ENCODE data around the gene KCNK2.

The KCNK2 gene

DNA sequence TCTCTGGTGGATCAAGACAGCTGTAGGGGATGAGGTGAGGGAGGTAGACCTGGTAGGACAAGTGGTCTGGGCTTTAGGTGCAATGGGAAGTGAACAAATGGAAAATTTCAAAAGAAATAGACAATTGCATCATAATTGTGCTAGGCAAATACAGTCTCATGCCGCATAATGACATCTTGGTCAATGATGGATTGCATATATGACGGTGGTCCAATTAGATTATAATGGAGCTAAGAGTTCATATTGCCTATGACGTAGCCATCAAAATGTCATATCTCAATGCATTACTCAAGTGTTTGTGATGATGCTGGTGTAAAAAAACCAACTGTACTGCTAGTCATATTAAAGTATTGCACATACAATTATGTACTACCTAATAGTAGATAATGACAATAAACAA, 19.0 kb downstream of the KCNK2 start:
- DNase-seq = no peak

DNA sequence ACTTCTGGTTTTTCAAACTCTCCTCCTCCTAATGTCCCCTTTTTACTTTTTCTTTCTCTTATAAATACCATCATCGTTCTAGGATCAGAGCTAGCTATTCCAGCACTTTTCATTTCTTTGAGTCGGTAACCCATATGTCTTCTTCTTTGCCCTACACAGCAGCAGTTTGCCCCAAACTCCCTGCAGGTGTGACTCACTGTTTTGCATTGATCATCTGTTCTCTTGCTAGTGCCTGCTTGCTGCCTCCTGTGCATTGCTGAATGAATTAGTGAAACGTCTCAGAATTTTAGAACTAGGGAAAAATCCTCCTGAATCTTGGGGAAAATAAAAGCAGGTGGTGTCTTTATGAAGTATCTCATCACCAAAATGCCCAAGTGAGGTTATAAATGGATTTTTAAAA, 21.7 kb downstream of the KCNK2 start:
- DNase-seq = no peak

DNA sequence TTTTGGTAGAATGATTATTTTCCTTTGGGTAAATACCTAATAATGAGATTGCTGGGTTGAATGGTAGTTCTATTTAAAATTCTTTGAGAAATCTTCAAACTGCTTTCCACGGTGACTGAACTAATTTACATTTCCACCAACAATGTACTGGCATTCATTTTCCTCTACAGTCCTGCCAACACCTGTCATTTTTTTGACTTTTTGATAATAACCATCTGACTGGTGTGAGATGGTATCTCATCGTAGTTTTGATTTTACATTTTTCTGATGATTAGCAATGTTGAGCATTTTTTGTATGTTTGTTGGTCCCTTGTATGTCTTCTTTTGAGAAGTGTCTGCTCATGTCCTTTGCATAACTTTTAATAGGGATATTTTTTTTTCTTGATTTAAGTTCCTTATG, 23.5 kb downstream of the KCNK2 start:
- no peak for DNase-seq

DNA sequence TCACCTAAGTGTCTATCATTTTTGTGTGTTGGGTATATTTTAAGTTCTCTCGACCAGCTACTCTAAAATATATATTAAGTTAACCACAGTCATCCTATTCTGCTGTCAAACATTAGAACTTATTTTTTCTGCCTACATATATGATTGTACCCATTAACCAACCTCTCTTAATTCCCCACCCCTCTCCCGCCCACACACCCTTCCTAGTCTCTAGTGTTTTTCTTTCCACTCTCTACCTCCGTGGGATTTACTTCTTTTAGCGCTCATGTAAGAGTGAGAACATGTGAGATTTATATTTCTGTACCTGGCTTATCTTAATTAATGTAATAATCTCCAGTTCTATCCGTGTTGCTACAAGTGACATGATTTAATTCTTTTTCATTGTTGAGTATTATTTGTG, 26.6 kb downstream of the KCNK2 start:
- no peak for DNase-seq

DNA sequence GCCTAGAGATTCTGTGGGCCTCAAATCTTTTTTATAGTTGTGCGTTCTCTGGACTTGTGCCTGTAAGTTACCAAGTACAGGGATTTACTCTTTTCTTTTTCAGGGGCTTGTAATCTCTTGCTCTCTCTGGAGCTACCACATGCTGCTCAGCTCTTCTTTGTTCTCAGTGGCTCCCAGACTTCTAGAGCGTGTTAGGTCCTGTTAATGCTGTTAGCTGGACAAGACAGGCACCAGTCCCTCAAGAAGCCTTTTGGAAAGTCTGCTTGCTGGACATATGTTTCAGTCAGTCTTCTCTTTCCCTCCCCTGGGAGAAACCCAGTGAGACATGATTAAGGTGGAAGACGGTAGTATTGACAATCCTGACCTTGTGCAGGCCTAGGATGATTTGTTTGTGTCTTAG, 29.4 kb downstream of the KCNK2 start:
- DNase-seq = no peak

DNA sequence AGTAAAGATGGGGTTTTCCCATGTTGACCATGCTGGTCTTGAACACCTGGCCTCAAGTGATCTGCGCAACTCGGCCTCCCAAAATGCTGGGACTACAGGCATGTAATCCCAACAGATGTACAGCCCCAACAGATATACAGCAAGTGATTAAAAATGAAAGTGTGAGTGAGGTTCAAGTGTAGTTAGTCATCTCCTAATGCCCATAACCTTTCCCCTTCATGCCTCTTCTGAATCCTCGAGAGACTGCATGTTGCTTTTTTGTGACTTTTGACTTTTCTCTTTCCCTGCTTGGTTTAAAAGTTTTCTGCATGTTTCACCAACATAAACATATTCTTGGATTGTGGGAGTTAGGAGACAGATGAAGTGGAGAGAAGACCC, 31.2 kb downstream of the KCNK2 start:
- no peak for DNase-seq

DNA sequence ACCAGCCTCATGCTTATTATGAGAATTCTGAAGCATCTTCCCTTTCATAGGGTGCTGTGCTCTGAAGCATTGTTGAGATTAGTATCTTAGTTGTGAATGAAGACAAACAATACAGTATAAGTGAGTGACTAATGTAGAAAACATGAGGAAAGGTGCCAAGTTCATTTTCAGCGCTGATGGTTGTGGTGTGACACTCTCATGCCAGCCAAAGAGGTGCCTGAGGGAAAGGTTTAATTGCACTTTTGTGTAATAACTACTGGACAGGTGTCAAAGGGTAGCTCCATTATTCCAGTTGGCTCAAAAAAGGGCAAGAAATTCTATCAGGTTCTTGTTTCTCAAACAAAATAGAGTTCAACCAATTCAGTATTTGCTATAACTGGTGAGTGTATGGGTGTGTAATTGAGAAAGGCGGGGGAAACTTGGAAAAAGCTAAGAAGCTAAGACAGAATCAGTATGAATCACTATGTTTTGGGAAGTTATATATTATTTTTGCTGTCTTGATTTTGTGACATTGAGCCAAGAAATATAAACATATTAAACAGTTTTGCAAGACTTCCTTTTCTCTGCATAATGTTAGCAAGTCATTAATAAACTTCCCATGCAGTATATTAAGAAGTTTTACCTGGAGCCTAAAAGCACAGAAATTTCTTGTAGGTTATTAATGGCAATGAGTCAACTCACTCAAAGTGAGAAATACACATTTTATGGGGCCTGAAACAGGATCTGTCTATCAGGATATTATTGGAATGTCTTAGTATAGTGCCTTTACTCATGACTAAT, 31.8 kb downstream of the KCNK2 start:
- DNase-seq = peak; percentile 90

DNA sequence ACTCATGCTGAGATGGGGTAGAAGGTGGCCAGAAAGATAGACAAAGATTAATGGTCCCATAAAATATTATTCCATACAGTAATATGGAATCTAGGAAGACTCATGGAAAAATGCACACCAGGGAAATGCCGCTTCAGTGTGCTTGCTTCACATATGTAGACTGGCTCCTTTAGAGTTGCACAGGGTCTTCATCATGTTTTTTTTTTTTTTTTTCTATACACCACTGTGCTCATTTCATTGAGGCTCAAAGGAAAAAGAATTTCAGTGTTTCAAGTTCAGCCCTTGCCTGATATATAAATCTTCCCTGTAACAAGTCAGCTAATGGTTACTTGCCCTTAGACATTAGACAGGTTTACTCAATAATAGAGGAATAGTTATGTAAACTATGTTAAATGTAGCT, 33.2 kb downstream of the KCNK2 start:
- no peak for DNase-seq

DNA sequence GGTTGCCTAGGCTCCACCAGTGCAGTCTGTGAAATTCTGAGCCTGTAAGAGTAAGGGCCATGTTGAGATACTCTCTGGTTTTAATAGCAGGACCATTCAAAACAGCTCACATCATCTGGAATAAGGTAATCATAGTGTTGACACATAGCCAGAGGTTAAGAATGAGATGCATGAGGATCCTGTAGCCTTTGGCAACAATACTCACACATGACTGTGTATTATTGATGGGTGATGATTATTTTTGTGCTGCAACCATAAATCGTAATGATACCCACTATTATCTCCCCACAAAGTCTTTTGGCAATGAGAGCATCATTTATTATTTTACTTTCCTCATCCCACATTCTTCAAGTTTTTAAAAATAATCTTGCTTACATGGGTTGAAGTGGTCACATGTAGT, 35.5 kb downstream of the KCNK2 start:
- DNase-seq = no peak

DNA sequence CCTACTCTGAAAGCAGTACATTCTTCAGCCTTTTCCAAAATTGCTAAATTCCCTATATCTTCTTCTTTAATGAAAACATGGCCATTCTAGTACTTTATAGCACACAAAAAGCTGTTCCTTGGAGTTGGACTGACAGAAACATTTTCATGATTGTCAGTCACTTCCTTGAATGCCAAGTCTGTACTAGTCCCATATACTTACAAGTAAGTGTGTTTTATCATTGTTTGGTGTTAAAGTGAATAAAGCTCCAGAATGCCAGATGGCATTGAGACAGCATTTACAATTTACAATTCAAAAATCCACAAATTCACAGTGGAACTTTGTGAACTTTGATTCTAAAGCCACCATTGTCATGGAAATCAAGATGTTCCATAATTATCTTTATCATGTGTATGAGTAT, 36.5 kb downstream of the KCNK2 start:
- no peak for DNase-seq

DNA sequence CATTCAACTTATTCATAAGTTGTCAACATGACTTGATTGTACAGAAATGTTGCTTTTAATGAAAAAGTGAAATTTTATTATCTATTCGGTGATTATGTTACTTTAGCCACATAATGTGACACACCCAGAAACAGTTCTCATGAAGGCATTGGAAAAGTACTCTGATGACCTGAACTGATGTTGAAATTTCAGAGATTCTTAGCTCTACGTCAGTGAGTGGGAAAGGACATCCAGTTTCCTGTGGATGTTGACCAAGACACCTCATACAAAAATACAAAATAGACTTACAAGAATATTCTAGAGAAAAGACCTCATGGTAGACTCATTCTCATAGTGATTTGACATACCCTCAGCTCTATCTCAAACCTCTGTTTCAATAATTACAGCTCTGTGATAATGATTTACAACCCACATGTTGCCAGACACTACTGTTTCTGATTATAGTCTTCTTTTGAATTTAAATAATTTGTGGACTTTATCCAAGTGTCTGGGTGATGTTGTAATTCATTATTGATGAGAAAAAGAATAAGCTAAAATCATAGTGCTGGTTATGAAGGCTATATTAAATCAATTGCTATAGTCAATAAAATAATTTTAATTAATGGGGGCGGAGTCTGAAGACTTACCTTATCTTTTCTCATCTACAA, 37.3 kb downstream of the KCNK2 start:
- no peak for DNase-seq

DNA sequence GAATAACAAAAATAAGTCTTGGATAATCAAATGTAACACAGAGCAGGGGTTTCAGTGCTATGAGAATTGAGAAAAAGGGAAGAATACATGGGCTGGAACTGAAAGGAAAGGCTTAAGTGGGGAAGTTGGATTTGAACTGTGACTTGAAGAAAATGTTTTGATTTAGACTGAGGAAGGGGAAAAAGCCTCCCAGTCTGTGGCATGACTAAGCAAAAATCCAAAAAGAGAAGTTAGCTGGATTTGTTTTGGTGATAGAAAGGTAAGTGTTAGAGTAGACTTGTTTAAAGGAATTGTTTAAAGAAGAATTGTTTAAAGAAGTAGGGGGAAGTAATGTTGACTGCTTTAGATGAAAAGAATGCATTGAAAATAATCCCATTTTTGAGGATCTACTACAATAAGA, 46.0 kb downstream of the KCNK2 start:
- DNase-seq = no peak

DNA sequence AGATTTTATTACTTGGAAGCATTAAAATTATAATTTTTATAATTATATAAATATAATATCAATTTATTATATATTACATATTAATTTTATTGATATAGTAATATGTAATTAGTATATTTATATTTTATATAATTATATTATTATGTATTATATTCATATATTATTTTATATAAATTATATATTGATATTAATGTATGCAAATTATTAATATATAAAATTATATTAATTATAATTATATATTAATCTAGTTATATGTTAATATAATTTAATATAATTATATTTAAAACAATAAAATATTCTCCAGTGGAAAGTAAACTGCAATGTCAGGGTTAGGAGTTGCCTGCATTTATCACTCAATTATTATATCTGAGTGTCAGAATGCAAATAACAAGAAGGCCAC, 48.8 kb downstream of the KCNK2 start:
- DNase-seq = no peak

DNA sequence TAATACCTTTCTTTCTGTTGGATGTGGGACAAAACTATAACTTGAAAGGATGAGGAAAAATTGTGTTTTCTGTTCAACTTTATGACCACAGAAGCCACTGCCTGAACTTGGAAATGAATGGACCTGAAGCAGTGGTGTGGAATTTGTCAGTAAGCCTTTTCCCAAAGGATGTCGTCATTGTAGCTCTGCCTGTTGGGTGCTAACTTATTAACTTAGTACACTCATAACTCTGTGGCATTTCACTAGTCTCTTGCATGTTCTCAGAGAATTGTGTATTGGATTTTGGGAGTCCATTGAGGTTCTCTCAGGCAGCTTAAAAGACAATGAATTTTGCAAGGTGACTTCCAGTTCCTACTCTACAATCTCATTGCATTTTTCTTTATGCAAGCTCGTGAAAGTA, 49.6 kb downstream of the KCNK2 start:
- DNase-seq = peak; percentile 85

DNA sequence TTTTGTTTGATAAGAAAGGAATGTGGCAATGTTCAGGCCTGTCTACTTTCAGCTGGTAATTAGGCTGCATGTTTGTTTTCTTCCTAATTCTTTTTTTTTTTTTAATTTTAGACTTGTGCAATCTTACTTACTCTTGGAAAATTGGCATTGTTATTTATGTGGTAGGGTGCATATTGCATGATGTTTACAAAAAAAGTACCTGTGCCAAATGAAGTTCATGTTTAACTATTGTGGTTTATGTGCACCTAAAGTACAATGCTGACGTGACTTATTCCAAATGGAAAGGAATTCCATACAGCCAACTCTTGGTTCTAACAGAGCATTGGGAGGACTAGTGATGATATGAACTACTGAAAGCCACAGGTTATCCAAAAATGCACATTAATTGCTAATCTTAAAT, 51.0 kb downstream of the KCNK2 start:
- no peak for DNase-seq

DNA sequence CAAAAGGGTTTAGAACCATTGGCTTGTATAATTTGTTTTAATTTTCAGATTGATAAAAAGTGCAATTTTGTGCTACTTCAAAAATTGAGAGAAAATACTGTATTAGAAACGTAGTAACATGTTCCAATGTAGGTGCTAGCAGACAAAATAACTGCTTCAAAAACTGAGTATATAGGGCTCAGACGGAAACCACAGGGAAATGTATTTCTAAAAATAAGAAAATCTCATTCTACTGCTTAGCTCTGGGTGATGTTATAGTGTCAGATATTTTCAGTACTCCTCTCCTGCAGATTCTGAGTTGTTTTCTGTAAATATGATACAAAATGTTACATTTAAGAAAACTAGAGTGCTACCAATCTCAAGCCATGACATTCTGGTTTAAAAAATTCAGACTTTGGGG, 55.4 kb downstream of the KCNK2 start:
- DNase-seq = no peak

DNA sequence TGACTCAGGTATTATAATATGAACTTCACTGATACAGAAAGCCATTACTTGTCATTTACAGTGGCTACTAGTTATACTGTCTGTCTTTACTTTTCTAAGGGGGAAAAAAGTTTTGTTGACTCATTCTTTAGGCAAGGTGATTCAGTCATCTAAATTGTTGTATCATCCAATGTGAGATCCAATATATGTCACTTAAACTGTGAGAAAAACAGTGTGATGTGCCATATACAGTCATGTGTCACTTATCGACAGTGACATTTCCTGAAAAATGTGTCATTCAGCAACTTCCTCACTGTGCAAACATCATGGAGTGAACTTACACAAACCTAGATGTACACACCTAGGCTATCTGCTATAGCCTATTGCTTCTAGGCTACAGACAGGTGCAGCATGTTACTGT, 57.6 kb downstream of the KCNK2 start:
- DNase-seq = no peak

DNA sequence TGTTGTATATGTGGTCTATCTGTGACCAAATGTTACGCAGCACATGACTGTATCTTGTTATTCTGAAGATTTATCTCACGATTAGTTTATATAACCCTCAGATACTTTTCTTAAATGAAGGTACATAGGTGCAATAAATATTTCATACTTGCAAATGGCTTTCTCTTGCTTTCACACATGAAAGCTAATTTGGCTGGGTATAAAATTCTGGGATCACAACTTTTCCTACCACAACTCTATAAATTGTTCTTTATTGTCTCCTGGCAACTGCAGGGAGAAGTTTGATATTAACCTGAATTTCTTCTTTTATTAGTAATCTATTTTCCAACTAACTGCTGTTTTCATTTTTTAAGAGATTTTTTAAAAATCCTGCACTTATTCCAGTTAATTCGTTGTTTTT, 58.9 kb downstream of the KCNK2 start:
- DNase-seq = no peak

DNA sequence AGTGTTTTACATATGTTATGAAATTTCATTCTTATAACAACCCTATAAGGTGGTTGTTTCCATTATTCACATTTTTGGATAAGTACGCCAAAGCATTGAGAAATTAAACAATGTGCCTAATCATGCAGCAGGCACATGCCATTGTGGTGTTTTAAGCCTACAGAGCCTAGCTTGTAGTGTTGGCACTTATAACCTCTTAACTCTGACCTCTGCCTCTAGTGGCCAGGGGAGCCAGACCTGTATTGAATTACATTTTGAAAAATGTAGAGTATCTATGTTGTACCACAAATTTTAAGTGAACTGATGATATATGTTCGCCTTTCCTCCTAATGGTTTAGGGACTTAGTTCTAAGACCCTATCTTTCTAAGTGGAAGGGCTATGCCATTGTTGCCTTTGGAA, 61.0 kb downstream of the KCNK2 start:
- DNase-seq = no peak

DNA sequence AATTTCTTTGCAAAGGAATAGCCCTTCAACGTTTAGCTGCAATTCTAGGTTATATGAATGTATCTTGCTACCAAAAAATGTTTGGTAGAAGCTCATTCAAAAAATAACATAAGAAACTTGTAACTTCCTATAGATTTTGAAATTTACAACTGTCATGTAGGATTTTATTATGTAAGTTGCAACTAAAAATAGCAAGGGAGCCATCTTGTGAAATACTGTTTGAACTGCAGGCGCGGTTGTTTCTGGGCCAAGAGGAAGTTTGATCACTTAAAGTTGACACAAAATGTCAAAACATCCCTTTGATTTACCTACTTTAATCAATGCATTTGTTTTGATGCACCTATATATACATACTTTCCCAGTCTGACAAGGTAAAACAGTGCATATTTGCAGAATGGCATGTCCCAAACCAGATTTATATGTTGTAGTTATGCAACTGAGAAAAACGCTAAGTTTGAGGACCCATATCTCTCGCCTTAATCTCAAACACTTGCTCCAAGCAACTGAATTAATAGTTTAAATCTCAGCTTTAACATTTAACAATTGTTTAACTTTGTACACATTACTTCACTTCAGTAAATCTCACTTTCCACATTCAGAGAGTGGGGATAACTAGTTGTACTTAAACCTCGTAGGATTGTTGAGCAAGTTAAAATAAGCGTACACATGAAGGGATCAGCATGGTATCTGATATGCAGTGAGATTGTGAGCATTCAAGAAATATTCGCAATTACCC, 63.9 kb downstream of the KCNK2 start:
- peak; percentile 67 for DNase-seq

DNA sequence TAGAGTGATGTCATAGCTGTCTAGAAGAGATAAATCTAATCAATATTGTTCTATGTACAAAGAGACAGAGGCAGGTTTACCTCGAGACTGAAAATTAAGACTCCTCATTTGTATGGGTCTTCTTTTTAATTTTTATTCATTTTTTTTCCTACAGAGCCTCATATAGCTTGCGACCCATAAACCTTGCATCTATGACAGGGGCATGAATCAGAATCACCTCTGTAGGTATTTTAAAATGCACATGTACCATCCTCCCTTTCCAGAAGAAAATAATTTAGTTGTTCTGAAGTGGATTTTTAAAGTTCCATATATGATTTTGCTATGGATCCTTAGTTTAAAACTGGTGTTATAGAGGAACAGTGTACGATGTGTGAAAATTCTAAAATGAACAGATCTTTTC, 64.5 kb downstream of the KCNK2 start:
- DNase-seq = no peak

DNA sequence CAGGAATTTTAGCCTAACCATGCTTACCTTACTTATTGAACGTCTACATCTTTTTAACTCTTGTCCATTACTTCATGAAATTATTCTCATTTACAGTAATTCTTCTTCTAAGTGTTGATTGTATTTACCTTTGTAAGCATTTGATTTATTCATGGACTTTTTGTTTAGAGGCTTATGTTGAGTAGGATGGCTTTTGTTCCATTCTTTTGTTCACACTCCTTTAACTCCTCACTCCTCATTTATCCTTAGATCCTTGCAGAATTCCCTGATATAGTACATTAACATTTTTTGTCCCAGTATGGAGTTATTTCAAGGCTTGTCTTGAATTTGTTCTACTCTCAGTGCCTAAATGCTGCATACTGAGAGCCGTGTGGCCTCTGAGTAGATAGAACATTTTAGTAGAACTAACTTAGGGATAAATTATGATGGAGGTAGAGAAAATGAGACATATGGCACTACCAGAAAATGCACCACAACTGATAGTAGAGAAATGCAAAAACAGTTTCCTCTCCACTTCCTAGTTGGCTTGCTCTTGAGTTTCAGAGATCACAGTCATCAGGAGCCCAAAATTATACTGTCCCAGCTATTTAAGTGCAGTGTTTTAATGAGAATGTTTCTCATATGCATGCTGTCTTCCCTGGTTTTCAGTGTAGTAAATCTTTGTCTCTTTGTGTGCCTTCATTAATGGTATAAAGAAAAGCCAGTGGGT, 69.5 kb downstream of the KCNK2 start:
- no peak for DNase-seq

DNA sequence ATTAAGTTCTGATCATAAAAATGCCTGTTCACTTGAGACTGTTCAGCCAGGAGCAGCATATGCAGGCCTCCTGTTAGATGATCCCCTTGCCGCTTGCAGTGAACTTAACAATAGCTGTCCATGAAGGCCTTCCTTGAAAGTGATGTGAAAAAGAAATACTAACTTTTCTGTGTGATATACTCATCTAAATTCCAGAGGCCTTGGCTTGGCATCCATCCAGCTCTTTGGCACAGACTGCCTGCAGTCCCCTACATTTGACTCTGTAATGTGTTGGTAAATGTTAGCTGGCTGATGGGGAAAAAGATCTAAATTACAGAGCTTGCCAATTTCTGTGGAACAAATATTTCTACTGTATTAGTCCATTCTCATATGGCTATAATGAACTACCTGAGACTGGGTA, 73.7 kb downstream of the KCNK2 start:
- DNase-seq = no peak

DNA sequence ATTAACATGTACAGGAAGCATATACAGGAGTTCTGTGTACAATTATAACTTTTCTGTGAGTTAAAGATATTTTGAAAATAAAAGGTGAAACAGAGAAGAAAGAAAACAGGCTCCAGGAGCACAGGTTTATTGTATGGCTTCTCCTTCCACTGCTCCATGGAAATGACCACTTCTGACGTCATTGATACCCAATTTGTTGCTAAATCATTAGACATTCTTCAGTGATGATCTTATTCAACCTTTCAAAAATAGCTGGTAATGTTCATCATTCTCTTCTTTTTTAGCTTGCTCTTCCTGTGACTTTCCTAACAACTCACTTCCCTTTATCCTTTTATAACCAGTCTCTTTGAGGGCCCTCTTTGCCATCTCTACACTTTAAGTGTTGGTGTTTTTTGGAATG, 77.8 kb downstream of the KCNK2 start:
- DNase-seq = no peak

Data from kidney glomerular epithelial cell (primary cell).